ENCODE measurements around the gene EN2.

The EN2 gene

GRCh38 chr7:155458111-155458877 is at the start of gene EN2:
Gene EN2, plus strand, starts transcription at chr7:155458129. Its CDS starts 249 bp downstream, at chr7:155458378.
- H3K27ac ChIP-seq (ENCODE audit: low read depth, low read length), result no peak within 1 kb of the TSS
- H3K4me1 ChIP-seq (ENCODE audit: control insufficient read depth in 1 of 2, insufficient read depth in 2 of 2, low read length in 2 of 2), result peaks cover 10 to 13% of the 10 kb centered on the region in 2 donors
- H3K9ac ChIP-seq (ENCODE audit: low read depth in 1 of 2, low read length in 2 of 2), result no peak within 1 kb of the TSS

GRCh38 chr7:155408651-155409586 is 49.0 kb upstream of the EN2 start:
- H3K36me3 ChIP-seq (ENCODE audit: control insufficient read depth in 1 of 2, insufficient read depth in 2 of 2, low read length in 2 of 2), result no peaks in the 10 kb centered on the region

More at GRCh38 chr7:155458111-155458877, at the start of gene EN2:
- Histone ChIP-seq H3K9me3 (ENCODE audit: control insufficient read depth in 1 of 2, low read length in 2 of 2) (no peaks in the 10 kb centered on the region), H3K27me3 (ENCODE audit: control insufficient read depth in 1 of 2, insufficient read depth in 2 of 2, low read length in 2 of 2) (peaks cover 80 to 81% of the 10 kb centered on the region in 2 donors), H3K4me3 (ENCODE audit: low read depth in 1 of 2, low read length in 2 of 2) (peak within 1 kb of the TSS; percentile 57 to 65), H3K36me3 (ENCODE audit: control insufficient read depth in 1 of 2, insufficient read depth in 2 of 2, low read length in 2 of 2) (no peaks in the 10 kb centered on the region)

GRCh38 chr7:155409980-155410379 is 47.9 kb upstream of the EN2 start:
- Histone ChIP-seq H3K27ac (ENCODE audit: low read depth, low read length) (no peak overlapping the region), H3K4me3 (ENCODE audit: low read depth in 1 of 2, low read length in 2 of 2) (no peak overlapping the region), H3K27me3 (ENCODE audit: control insufficient read depth in 1 of 2, insufficient read depth in 2 of 2, low read length in 2 of 2) (peaks cover 17 to 38% of the 10 kb centered on the region in 2 donors), H3K4me1 (ENCODE audit: control insufficient read depth in 1 of 2, insufficient read depth in 2 of 2, low read length in 2 of 2) (no peaks in the 10 kb centered on the region), H3K9ac (ENCODE audit: low read depth in 1 of 2, low read length in 2 of 2) (no peak overlapping the region), H3K9me3 (ENCODE audit: control insufficient read depth in 1 of 2, low read length in 2 of 2) (no peaks in the 10 kb centered on the region), H3K36me3 (ENCODE audit: control insufficient read depth in 1 of 2, insufficient read depth in 2 of 2, low read length in 2 of 2) (no peaks in the 10 kb centered on the region)

More at GRCh38 chr7:155408651-155409586, 49.0 kb upstream of the EN2 start:
- Histone ChIP-seq H3K4me1 (ENCODE audit: control insufficient read depth in 1 of 2, insufficient read depth in 2 of 2, low read length in 2 of 2) (no peaks in the 10 kb centered on the region), H3K4me3 (ENCODE audit: low read depth in 1 of 2, low read length in 2 of 2) (no peak overlapping the region), H3K9ac (ENCODE audit: low read depth in 1 of 2, low read length in 2 of 2) (no peak overlapping the region), H3K27ac (ENCODE audit: low read depth, low read length) (no peak overlapping the region), H3K27me3 (ENCODE audit: control insufficient read depth in 1 of 2, insufficient read depth in 2 of 2, low read length in 2 of 2) (peaks cover 17 to 38% of the 10 kb centered on the region in 2 donors), H3K9me3 (ENCODE audit: control insufficient read depth in 1 of 2, low read length in 2 of 2) (no peaks in the 10 kb centered on the region)

GRCh38 chr7:155410431-155410830 is 47.5 kb upstream of the EN2 start:
- no peaks in the 10 kb centered on the region for H3K9me3 ChIP-seq (ENCODE audit: control insufficient read depth in 1 of 2, low read length in 2 of 2)
- no peak overlapping the region for H3K9ac ChIP-seq (ENCODE audit: low read depth in 1 of 2, low read length in 2 of 2)
- no peak overlapping the region for H3K4me3 ChIP-seq (ENCODE audit: low read depth in 1 of 2, low read length in 2 of 2)
- no peaks in the 10 kb centered on the region for H3K4me1 ChIP-seq (ENCODE audit: control insufficient read depth in 1 of 2, insufficient read depth in 2 of 2, low read length in 2 of 2)
- no peaks in the 10 kb centered on the region for H3K36me3 ChIP-seq (ENCODE audit: control insufficient read depth in 1 of 2, insufficient read depth in 2 of 2, low read length in 2 of 2)
- H3K27ac ChIP-seq (ENCODE audit: low read depth, low read length), result no peak overlapping the region
- peaks cover 17 to 36% of the 10 kb centered on the region in 2 donors for H3K27me3 ChIP-seq (ENCODE audit: control insufficient read depth in 1 of 2, insufficient read depth in 2 of 2, low read length in 2 of 2)

GRCh38 chr7:155411718-155412415 is 46.1 kb upstream of the EN2 start:
- Histone ChIP-seq H3K36me3 (ENCODE audit: control insufficient read depth in 1 of 2, insufficient read depth in 2 of 2, low read length in 2 of 2) (no peaks in the 10 kb centered on the region), H3K27ac (ENCODE audit: low read depth, low read length) (no peak overlapping the region), H3K27me3 (ENCODE audit: control insufficient read depth in 1 of 2, insufficient read depth in 2 of 2, low read length in 2 of 2) (peaks cover 13 to 27% of the 10 kb centered on the region in 2 donors), H3K4me1 (ENCODE audit: control insufficient read depth in 1 of 2, insufficient read depth in 2 of 2, low read length in 2 of 2) (no peaks in the 10 kb centered on the region), H3K4me3 (ENCODE audit: low read depth in 1 of 2, low read length in 2 of 2) (no peak overlapping the region), H3K9me3 (ENCODE audit: control insufficient read depth in 1 of 2, low read length in 2 of 2) (no peaks in the 10 kb centered on the region), H3K9ac (ENCODE audit: low read depth in 1 of 2, low read length in 2 of 2) (no peak overlapping the region)

GRCh38 chr7:155412416-155413253 is 45.3 kb upstream of the EN2 start:
- Histone ChIP-seq H3K27ac (ENCODE audit: low read depth, low read length) (no peak overlapping the region), H3K36me3 (ENCODE audit: control insufficient read depth in 1 of 2, insufficient read depth in 2 of 2, low read length in 2 of 2) (no peaks in the 10 kb centered on the region), H3K9me3 (ENCODE audit: control insufficient read depth in 1 of 2, low read length in 2 of 2) (no peaks in the 10 kb centered on the region), H3K9ac (ENCODE audit: low read depth in 1 of 2, low read length in 2 of 2) (no peak overlapping the region), H3K27me3 (ENCODE audit: control insufficient read depth in 1 of 2, insufficient read depth in 2 of 2, low read length in 2 of 2) (peaks cover 13 to 27% of the 10 kb centered on the region in 2 donors), H3K4me3 (ENCODE audit: low read depth in 1 of 2, low read length in 2 of 2) (no peak overlapping the region), H3K4me1 (ENCODE audit: control insufficient read depth in 1 of 2, insufficient read depth in 2 of 2, low read length in 2 of 2) (no peaks in the 10 kb centered on the region)

GRCh38 chr7:155414547-155415492 is 43.1 kb upstream of the EN2 start:
- no peaks in the 10 kb centered on the region for H3K9me3 ChIP-seq (ENCODE audit: control insufficient read depth in 1 of 2, low read length in 2 of 2)
- no peak overlapping the region for H3K27ac ChIP-seq (ENCODE audit: low read depth, low read length)
- peaks cover 10 to 19% of the 10 kb centered on the region in 2 donors for H3K27me3 ChIP-seq (ENCODE audit: control insufficient read depth in 1 of 2, insufficient read depth in 2 of 2, low read length in 2 of 2)
- H3K9ac ChIP-seq (ENCODE audit: low read depth in 1 of 2, low read length in 2 of 2), result no peak overlapping the region
- no peaks in the 10 kb centered on the region for H3K4me1 ChIP-seq (ENCODE audit: control insufficient read depth in 1 of 2, insufficient read depth in 2 of 2, low read length in 2 of 2)
- no peaks in the 10 kb centered on the region for H3K36me3 ChIP-seq (ENCODE audit: control insufficient read depth in 1 of 2, insufficient read depth in 2 of 2, low read length in 2 of 2)
- H3K4me3 ChIP-seq (ENCODE audit: low read depth in 1 of 2, low read length in 2 of 2), result no peak overlapping the region

- Histone ChIP-seq H3K27me3 (ENCODE audit: control insufficient read depth in 1 of 2, insufficient read depth in 2 of 2, low read length in 2 of 2) (peaks cover 4 to 7% of the 10 kb centered on the region in 2 donors), H3K4me1 (ENCODE audit: control insufficient read depth in 1 of 2, insufficient read depth in 2 of 2, low read length in 2 of 2) (no peaks in the 10 kb centered on the region), H3K9me3 (ENCODE audit: control insufficient read depth in 1 of 2, low read length in 2 of 2) (no peaks in the 10 kb centered on the region), H3K9ac (ENCODE audit: low read depth in 1 of 2, low read length in 2 of 2) (no peak overlapping the region), H3K27ac (ENCODE audit: low read depth, low read length) (no peak overlapping the region), H3K4me3 (ENCODE audit: low read depth in 1 of 2, low read length in 2 of 2) (no peak overlapping the region), H3K36me3 (ENCODE audit: control insufficient read depth in 1 of 2, insufficient read depth in 2 of 2, low read length in 2 of 2) (no peaks in the 10 kb centered on the region)
These were observed 41.1 kb upstream of the EN2 start for GRCh38 chr7:155416646-155417380.
